Raji (cell line): Measurements from ENCODE around the gene FRAT1.

Experiments used
- POLR2A ChIP-seq: IDR thresholded peaks from 2 replicates; pipeline ENCODE4 v1.6.1; 2011; ENCODE audit warnings: low read depth, low read length, control low read depth; ENCODE audit not compliant: insufficient read depth

Gene FRAT1

GRCh38 chr10:97327348-97328294 is 8.6 kb downstream of the FRAT1 start:
- TF ChIP-seq POLR2A, result no peak

- TF ChIP-seq POLR2A, result no peak
These were observed 9.8 kb downstream of the FRAT1 start for GRCh38 chr10:97328646-97329453.

GRCh38 chr10:97329766-97330165 is 10.7 kb downstream of the FRAT1 start:
- no peak for TF ChIP-seq POLR2A

- TF ChIP-seq POLR2A, result no peak
These were observed 12.2 kb downstream of the FRAT1 start for GRCh38 chr10:97331153-97331703.

GRCh38 chr10:97332591-97333350 is 13.7 kb downstream of the FRAT1 start:
- TF ChIP-seq POLR2A, result no peak

- TF ChIP-seq POLR2A, result no peak
These were observed 14.2 kb downstream of the FRAT1 start for GRCh38 chr10:97333351-97333600.

- no peak for TF ChIP-seq POLR2A
These were observed 14.7 kb downstream of the FRAT1 start for GRCh38 chr10:97333601-97334369.

- TF ChIP-seq POLR2A, result peak; percentile 53; the same call in 1 of the 2 replicates
These were observed 15.5 kb downstream of the FRAT1 start, which contains the start of gene FRAT2 for GRCh38 chr10:97334370-97335175. Gene FRAT2 (minus strand): TSS chr10:97334729. CDS start chr10:97334572, 157 bp downstream.

- no peak for TF ChIP-seq POLR2A
These were observed 16.1 kb downstream of the FRAT1 start for GRCh38 chr10:97335188-97335619.

GRCh38 chr10:97336006-97336405 is 16.9 kb downstream of the FRAT1 start:
- no peak for TF ChIP-seq POLR2A

GRCh38 chr10:97336446-97336845 is 17.4 kb downstream of the FRAT1 start:
- TF ChIP-seq POLR2A, result no peak

- TF ChIP-seq POLR2A, result no peak
These were observed 18.1 kb downstream of the FRAT1 start for GRCh38 chr10:97336942-97337831.
